RCC 7860 (cell line): ENCODE results near the gene AAR2.

Experiments
- DNase-seq: peaks from one replicate; pipeline ENCODE4 v3.0.0-alpha.2; 2015; ENCODE audit warnings: low spot score
- FAIRE-seq: peaks from 2 replicates; lab custom pipeline; 2012; peaks lifted over from hg19 to GRCh38; lab: Jason Lieb, UNC

Gene AAR2

DNA sequence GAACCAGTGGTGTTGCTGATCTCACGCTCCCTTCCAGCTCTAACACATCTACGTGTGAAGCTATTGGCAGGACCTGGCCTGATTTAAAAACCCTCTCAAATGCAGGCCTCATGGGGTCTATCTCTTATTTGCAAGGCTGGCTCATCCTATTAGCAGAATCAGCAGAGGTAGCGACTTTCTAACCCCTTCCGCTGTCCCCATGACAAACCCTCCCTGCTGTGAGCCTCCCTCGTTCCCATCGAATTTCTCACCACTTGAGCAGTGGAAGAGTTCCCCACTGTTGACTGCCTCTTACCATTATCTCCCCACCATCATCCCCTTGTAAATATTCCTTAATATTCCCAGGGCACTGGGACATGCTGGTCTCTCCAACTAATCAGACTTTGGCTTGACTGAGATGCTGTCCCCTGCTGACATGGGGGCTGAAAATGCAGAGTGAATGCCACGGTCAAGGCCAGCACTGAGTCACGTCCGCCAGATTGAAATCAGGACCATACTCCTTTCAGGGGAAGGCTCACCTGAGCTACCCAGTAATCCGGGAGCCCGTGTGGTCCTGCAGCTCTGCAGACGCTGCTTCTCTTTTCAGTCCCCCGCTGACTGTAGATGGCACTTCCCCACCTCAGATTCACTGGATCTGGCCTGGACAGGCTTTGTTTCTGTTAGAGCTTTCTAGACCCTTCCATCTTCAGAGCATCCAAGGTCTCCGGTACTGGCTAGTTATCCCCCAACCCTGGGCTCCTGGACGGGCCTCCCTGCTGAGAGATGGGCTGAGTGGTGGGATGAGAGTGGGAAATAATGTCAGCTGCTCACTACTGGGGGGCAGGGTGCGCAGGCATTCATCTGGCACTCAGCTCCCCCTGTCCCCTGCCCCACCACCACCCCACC lies 23.1 kb downstream of the AAR2 start:
- DNase-seq (no peak), FAIRE-seq (no peak)

DNA sequence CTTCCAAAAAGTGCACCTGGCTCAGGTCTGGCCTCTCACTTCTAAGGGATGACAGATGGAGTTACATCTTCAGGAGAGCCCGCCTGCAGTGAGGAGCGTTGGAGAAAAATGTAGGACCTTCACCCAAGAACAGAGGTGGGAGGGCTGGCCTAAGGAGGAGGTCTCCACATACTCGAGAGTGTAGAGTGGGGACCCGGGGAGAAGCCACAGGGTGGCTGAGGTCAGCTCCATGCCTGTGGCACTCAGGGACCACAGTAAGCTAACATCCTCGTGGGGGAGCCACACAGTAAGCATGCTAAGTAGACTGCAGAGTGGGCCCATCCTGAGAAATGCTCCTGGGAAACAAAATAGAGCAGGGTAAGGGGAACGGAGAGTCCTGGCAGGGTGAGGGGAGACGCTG lies 24.0 kb downstream of the AAR2 start:
- DNase-seq: no peak
- FAIRE-seq: no peak

DNA sequence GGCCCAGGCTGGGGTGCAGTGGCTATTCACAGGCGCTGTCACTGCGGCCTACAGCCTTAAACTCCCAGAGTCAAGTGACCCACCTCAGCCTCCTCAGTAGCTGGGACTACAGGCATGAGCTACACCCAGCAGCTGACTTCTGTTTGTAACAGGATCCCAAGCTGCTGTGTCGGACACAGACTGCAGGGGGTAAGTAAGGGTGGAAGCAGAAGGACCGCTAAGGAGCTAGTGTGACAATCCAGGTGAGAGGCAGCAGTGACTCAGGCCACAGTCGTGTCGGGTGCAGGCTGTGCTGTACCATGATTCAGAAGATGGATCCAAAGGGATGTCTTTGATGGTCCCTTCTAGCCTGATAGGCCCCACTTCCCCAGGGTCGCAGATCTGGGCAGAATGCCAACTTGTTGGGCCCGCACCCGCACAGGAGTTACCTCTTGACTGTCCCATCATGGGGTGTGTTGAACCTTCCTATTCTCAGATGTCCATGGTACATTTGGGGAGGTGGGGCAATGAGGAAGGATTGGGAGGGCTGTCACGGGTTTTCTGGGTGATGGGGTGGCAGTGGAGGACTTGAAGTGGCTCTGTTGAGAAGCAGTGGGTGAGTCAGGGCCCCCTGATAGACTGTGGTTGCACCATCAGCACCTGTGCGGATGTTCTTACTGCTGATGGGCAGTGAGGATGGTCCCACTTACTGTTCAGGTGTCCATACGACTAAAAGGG lies 25.3 kb downstream of the AAR2 start:
- FAIRE-seq (no peak), DNase-seq (no peak)

DNA sequence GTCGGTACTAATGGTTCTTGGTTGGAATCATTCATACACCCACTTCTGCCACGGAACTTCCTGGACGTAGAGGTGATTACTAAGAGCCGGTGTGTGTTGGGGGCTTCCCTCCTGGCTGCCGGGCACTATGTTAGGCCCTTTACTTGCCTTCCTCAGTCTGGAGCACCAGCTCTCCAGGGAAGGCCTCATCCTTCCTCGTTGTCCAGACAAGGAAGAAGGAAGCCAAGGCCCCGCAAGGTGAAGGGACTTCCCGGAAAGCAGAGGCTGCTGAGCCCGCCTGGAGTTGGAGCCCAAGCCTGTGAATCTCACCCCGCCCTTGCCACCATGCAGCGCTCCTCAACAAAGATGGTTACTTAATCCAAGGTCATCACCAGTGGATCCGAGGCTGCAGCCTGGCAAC lies 26.2 kb downstream of the AAR2 start:
- no peak for FAIRE-seq
- DNase-seq: no peak

DNA sequence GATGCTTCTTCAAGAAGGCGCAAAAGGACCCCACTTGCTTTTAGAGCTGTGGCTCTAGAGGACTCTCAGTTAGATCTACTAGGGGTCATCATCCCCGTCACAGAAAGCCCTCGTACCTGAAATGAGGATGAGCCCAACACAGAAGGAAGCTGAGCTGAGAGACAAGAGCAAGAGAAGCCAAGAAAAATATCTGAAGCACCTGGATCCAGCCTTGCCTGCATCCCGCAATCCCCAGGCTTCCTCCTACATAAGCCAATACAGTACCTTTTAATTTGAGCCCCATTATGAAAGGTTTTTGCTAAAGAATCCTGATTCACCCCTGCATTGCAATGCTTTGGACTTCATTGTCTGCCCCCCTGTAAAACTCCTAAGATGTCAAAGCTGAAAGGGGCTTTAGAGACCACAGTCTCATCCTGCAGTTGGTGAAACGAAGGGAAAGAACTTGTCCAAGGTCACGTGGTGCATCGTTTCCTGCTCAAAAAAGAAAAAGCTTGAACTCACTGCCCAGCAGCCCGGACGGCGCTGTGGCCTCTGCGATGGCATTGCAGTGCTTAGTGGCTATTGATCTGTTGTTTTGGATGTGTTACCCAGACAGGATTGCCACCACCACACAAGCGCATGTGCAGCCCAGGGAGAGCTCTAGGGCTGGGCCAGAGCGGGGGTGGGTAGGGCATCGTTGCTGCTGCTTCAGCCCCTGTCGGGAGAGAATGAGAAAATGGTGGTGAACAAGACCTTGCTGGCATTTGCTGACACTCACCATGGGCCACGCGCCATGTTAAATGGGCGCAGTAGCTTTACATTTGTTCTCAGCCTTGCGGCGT lies 28.4 kb downstream of the AAR2 start:
- DNase-seq (no peak), FAIRE-seq (no peak)

DNA sequence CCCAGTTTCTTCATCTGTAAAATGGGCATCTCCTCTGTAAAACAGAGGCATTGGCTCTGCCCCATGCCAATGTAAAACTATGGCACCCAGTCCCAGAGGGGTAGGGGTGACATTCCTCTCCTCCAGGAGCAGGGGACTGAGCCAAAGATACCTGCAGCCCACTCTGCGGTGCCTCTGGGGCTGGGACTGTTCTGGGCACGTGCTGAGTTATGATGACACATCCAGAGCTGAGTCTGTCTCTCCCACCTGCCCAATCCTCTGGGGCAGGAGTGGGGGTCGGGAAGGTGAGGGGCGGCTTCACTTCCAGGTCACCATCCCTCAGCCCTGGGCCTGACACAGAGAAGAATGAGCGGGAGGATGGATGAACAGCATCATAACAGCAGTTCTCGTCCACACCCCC lies 29.9 kb downstream of the AAR2 start:
- DNase-seq: no peak
- no peak for FAIRE-seq

DNA sequence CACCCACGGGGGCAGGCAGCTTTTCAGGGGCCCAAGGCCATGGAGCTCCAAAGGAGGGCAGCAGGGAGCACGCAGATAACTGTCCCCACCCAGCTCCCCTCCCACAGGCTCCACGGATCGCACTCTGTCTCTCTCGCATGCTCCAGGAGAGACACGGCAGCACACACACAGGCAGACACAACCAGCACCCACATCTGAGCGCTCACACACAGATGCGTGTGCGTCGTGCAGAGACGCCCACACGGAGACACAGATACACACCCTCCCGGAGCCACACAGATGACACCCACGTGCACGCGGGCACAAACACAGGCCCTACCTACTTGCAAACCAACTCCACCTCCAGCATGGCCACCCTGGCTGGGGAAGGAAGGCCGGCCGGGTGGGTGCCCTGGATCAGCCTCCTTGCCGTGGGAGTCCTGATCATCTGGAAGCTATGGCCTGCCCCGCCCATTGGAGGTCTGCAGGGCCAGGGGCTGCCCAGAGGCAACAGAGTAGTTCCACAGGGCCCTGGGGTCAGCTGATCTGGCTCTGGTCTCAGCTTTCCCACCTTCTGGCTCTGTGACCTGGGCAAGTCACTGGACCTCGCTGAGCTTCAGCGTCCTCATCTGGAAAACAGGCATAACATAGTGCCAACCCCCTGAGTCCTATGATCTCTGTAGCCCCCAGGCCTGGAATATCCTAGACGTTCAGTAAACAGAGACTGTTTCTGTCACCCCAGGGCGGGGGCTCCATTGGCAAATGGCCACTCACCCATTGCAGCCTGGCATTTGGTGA lies 31.5 kb downstream of the AAR2 start:
- FAIRE-seq (no peak), DNase-seq (no peak)

DNA sequence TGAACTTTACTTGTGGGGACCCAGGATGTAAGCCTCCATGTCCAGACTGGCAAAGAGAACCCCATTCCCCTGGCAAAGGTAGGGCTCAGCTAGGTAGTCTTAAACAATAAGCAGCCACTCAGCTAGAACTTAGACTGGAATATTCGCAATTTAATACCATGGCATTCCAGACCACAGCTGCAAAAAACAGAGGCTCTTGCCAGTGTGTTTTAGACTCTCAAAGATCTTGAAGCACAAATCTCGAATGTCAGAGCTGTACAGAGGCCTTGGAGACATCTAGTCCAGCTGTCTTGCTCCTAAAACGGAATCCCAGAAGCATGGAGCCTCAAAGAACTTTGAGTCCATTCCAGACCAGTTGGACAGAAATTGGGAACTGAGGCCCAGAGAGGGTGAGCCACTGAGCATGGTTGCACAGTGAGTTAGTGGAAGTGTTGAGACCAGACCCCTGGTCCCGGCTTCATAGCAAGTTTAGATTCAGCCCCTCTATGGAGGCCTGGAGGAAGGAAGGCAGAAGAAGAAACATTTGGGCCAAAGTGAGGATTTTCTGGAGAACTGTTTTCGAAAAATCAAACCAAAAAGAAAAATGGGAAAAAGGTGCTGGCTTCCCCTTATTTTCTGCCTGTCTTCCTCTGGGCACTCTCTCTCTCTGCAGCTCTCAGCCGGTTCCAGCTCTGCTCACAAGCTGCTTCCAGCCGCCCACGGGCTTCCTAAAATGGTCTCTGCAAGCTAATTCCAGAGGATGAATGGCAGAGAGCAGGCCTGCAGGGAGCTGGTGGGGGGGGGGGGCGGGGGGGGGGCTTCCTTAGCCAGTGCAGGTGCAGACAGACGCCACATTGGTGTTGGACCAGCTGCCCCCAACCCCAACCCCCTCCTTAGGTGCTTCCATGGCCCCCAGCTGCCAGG lies 32.4 kb downstream of the AAR2 start:
- DNase-seq: no peak
- no peak for FAIRE-seq

DNA sequence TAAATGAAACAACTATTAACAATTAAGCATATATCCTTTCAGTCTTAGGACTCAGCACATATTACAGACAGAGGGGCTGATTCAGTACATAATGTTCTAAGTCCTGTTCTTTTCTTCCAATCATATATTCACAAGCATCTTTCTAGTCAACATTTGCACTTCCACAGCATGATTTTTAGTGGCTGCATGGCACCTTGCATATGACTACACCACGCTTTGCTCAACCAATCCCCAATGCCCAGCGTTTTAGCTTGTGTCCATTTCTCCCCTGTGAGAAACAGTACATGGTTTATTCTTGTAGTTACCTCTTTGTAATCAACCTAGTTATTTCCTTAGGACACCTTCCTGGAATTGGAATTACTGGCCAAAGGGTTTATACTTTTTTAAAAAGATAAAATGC lies 33.2 kb downstream of the AAR2 start:
- FAIRE-seq (no peak), DNase-seq (no peak)

DNA sequence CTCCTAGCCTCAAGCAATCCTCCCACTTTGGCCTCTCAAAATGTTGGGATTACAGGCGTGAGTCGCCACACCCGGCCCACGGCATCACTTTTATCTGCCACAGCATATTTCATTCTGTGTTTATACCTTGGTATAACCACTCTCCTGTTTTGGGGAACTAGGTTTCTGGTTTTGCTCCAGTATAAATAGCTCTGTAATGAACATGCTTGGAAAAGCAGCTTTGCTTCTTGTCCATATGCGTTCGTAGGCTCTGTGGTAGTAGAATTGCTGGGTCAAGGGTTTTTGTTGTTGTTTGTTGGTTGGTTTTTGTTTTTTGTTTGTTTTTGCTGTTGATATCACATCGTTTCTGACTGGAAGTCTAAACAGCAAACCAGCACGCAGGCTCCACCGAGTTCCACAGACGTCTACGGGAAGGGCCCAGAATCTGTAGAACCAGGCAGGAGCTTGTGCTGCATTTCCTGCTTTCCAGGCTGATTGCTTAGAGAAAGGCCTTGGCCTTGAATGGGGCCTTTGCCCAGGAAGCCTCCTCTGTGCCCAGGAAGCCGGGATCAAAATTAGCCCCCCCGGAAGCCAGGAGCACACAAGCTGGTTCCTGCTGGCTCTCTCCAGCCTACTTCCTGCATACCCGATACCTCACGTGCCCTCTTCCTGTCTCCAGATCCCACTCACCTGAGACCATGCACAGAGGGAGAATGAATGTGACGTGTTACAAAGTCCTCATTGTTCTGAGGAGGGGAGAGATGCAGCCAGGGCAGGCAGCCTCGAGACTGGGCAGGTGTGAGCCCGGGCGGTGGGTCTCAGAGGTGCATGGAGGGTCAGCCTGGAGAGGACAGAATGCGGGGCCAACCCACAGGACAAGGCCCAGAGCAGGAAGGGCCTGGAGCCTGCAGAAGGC lies 34.7 kb downstream of the AAR2 start:
- FAIRE-seq (no peak), DNase-seq (no peak)

DNA sequence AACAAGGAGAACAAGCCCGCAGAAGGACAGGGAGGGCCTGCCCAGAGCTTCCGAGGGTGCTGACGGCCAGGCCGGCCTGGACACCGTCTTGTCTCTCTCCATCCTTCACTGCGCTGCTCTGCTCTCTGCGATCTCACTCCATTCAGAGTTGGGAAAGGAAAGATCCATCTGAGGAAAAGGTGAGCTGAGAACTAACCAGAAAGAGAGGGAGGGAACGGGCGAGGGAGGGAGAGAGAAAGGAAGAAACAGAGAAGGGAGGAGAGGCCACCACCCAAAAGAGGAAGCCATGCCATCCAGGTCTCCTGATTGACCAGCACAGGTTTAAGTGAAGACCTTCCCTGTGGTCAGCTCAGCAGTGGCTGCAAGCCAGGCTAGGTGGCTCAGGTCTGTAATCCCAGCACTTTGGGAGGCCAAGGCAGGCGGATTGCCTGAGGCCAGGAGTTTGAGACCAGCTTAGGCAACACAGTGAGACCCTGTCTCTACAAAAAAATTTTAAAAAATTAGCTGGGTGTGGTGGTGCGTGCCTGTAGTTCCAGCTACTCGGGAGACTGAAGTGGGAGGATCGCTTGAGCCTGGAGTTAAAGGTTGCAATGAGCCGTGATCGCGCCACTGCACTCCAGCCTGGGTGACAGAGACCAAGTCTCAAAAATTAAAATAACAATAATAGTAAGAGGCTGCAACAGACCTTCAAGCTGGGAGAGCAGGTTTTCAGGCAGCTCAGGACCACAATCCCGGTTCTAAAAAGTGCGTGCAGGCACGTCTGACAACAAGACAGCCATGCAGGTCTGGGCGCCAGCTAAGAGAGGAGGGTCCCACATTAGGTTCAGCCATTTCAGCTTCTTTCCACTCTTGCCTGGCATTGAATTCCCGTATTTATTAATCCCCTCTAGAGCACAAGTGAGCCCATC lies 35.6 kb downstream of the AAR2 start:
- DNase-seq (no peak), FAIRE-seq (no peak)

DNA sequence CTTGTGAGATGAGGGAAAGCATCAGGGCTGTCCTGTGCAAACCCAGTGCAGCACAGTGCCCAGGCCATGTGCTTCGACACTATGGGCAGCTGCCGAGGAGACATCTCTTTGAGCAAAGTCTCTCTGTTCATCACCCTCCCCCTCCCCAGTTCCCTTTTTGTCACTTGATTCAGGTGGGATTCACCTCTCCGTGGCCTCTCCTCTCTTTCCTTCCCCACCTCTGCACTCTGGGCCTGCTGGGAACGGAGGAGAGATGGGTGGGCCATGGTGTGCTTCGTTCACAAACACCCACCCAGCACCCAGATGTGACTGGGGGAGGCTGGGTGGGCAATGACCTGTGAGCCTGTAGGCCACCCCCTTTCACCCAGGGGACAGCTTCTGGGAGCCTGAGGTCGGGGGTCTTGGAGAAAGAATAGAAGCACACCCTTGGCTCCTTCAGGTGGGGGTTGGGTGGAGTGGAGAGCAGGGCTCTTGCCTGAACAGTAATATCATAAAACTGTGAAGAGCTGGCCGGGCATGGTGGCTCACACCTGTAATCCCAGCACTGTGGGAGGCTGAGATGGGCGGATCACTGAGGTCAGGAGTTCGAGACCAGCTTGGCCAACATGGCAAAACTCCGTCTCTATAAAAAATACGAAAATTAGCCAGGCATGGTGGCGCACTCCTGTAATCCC lies 36.4 kb downstream of the AAR2 start:
- DNase-seq (no peak), FAIRE-seq (no peak)

DNA sequence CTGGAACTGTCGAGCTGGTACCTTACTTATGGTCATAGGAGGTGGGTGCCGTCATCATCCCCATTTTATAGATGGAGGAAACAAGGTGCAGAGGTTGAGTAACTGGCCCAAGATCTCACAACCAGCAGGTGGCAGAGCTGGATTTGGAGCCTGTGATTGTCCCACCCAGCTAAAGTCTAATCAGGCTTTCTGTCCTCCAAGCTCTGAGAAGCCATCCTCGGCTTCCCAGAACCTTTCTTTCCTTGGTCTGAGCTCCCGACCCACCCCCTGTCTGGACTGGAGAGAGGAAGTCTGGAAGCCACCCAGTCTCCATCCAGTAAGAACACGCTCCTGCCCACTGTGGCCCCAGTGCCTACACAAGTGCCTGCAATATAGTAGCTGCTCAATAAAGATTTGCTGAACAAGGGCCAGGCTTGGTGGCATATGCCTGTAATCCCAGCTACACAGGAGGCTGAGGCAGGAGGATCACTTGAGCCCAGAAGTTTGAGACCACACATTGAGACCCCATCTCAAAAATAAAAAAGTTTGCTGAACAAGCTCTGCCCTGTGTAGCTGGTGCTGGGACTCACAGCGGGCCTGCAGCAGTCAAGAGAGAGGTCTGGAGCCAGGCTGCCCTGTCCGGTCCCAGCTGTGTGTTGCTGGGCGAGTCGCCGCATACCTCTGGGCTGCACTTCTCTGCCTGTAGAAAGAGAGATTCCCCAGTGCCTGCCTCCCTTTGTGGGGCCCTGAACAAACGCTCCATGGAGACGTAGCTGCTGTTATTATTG lies 37.3 kb downstream of the AAR2 start:
- FAIRE-seq: no peak
- no peak for DNase-seq

DNA sequence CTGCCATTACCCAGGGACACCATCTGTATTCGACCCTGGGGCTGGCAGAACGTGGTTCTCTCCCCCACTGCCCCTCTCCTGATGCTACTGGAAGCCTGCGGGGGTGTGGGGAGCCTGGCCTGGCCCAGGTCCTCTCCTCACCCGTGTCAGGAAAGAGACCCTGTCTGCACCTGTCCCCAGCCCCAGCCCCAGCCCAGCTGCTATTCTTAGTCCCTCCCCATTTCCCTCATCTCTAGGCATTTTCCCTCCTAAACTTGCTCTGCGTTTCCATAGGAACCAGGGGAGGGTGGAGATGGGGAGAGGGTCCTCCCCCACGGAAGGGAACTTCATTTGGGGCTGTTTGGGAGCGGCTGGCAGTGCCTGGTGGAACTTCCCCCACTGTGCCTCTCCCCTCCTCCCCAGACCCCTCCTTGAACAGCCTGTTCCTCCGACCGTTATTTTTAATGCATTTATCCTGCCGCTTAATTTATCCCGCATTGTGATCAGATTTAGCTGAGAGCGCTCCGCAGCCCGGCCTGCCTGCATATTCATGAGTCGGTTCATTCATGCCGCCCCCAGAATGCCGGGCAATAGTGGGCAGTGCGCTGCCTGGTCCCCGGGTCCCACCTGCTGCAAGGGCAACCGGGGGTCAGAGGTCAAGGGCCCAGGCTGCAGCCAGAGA lies 38.0 kb downstream of the AAR2 start:
- DNase-seq: no peak
- no peak for FAIRE-seq

DNA sequence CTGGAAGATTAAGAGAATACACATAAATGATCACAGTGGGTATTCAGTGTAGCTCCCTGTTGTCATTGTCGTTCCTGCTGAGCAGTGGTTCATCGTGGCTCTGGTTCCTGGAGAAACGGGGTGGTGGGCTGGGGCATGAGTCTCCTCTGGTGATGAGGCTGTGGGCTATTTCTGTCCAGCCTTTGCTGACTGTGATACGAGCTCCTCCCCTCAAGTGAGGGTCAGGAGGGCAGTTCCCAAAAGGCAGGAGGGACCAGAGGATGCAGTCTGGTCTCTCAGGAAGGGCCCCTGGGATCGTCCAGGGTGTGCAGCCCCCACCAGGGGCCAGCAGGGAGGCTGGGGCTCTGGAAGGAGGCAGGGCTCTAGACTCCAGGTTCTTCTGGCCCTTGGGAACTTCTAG lies 38.7 kb downstream of the AAR2 start:
- no peak for FAIRE-seq
- DNase-seq: no peak
